ENCODE measurements around the gene PDZK1.
"Not testable (repeated sequence)": the region's sequence is repeated elsewhere in the genome, so short reads cannot be mapped to it uniquely, and the experiment has no call there.

Gene PDZK1

GRCh38 chr1:145656245-145656943 is 50.8 kb downstream of the PDZK1 start:
- not testable (repeated sequence) for DNase-seq (ENCODE audit: low read depth)

GRCh38 chr1:145643990-145644389 is 63.2 kb downstream of the PDZK1 start:
- not testable (repeated sequence) for DNase-seq (ENCODE audit: low read depth)

DNA sequence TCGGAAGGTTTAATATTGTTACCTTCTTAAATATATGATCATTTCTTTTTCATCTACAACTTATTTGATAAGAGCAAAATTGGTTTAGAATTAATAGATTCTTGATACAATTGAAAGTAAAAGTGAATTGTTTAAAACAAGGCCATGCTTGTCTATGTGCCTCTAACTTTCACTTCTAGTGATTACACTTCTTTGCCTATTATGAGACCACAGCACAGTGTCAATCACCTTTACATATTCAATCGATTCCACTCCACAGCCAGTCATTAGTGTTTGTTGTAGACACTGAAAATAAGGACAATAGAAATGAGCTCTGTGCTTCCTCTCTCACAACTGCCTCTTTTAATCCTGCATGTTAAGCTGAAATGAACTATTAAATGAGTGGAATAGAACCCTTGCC is 65.3 kb downstream of the PDZK1 start:
- not testable (repeated sequence) for DNase-seq (ENCODE audit: low read depth)

DNA sequence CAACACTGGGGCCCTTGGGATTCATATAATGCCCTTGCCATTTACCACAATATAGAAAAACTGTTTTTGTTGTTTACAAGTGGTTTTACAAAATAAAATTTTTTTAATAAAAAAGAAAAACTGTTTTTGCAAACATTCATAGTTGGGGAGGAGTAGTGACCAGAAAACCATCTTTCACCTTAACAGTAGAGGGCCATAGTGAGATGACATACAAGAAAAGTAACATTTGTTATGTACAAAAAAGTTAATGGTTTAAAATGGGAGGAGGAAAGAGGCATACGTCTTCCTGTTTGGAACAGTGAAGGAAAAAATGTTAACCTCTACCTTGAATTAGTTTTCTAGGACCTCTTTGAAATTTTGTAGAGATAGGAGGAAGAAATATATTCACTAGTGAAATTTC is 70.9 kb downstream of the PDZK1 start:
- DNase-seq (ENCODE audit: low read depth): not testable (repeated sequence)

DNA sequence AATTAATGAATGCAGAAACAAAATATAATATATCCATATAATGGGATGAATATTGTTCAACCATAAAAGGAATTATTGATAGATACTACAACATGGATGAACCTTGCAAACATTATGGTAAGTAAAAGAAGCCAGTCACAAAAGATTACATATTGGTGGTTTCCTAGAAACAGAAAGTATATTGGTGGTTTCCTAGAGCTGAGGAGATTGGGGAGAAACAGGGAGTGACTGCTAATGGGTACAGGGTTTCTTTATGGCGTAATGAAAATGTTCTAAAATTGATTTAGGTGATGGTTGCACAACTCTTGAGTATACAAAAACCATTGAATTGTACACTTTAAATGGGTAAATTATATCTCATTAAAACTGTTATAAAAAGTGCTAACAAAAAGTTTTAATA is 85.0 kb downstream of the PDZK1 start:
- DNase-seq (ENCODE audit: low read depth): not testable (repeated sequence)

All from activated gamma-delta T cell treated with anti-CD3 and anti-CD28 coated beads, Interleukin-2, amount 50 U/mL, for 16 hours (primary cell).